Neural progenitor cell (in vitro differentiated cells): ENCODE results near the gene BGN. TPM values are rescaled to one million over a fixed set of nuclear protein-coding genes. Genes with fewer than 3 reads are reported as not detected.

Source experiments
- DNase-seq: peaks from one replicate; pipeline ENCODE4 v3.0.0-alpha.2; 2016; ENCODE audit warnings: low spot score
- H2AFZ ChIP-seq: fragments of 200-600 bp; sonication (generic); replicated peaks from 2 replicates; pipeline ENCODE4 v1.6.1; 2016; ENCODE audit warnings: antibody characterized with exemption
- H3F3A ChIP-seq: fragments of 200-600 bp; sonication (generic); 2 replicates; pipeline ENCODE4 v1.6.1; 2016; ENCODE audit warnings: antibody characterized with exemption, low read depth
- H3K27ac ChIP-seq: fragments of 200-600 bp; sonication (generic); 2 replicates; pipeline ENCODE4 v1.5.1; 2016; ENCODE audit warnings: mild to moderate bottlenecking
- H3K27me3 ChIP-seq: fragments of 200-600 bp; sonication (generic); 2 replicates; pipeline ENCODE4 v1.6.1; 2016; ENCODE audit warnings: mild to moderate bottlenecking, moderate library complexity
- H3K36me3 ChIP-seq: fragments of 200-600 bp; sonication (generic); 2 replicates; pipeline ENCODE4 v1.5.1; 2016
- H3K4me1 ChIP-seq: fragments of 200-600 bp; sonication (generic); 2 replicates; pipeline ENCODE4 v1.6.1; 2016; ENCODE audit warnings: mixed run types
- H3K4me2 ChIP-seq: fragments of 200-600 bp; sonication (generic); 2 replicates; pipeline ENCODE4 v1.6.1; 2016
- H3K4me3 ChIP-seq: fragments of 200-600 bp; sonication (generic); 2 replicates; pipeline ENCODE4 v1.5.1; 2016
- H3K79me2 ChIP-seq: fragments of 200-600 bp; sonication (generic); 2 replicates; pipeline ENCODE4 v1.6.1; 2016; ENCODE audit warnings: low read depth
- H3K9ac ChIP-seq: fragments of 200-600 bp; sonication (generic); 2 replicates; pipeline ENCODE4 v1.6.1; 2016
- H3K9me3 ChIP-seq: fragments of 200-600 bp; sonication (generic); 2 replicates; pipeline ENCODE4 v1.5.1; 2016; ENCODE audit warnings: low read depth
- H4K20me1 ChIP-seq: fragments of 200-600 bp; sonication (generic); 2 replicates; pipeline ENCODE4 v1.6.1; 2016; ENCODE audit warnings: low read depth
- H3K27ac Mint-ChIP-seq: 3 replicates; pipeline ENCODE4 v1.8.0; 2021; ENCODE audit warnings: mixed read lengths
- H3K27me3 Mint-ChIP-seq: 2 replicates; pipeline ENCODE4 v1.8.0; 2022; ENCODE audit warnings: low read depth, mild to moderate bottlenecking, inconsistent platforms, moderate library complexity, mixed read lengths; ENCODE audit not compliant: insufficient read depth
- H3K36me3 Mint-ChIP-seq: 3 replicates; pipeline ENCODE4 v1.8.0; 2021; ENCODE audit warnings: mixed read lengths
- H3K4me1 Mint-ChIP-seq: 3 replicates; pipeline ENCODE4 v1.8.0; 2021; ENCODE audit warnings: mixed read lengths
- H3K4me3 Mint-ChIP-seq: 3 replicates; pipeline ENCODE4 v1.8.0; 2021; ENCODE audit warnings: mild to moderate bottlenecking, moderate library complexity, mixed read lengths
- H3K9me3 Mint-ChIP-seq: 3 replicates; pipeline ENCODE4 v1.8.0; 2020; ENCODE audit warnings: mixed read lengths
- EZH2 ChIP-seq: fragments of 200-600 bp; sonication (generic); IDR thresholded peaks from 2 replicates; pipeline ENCODE4 v1.6.1; 2017; ENCODE audit warnings: antibody characterized with exemption, mild to moderate bottlenecking, moderate library complexity
- EZH2phosphoT487 ChIP-seq: fragments of 200-600 bp; sonication (generic); IDR thresholded peaks from 2 replicates; pipeline ENCODE4 v1.6.1; 2017; ENCODE audit warnings: antibody characterized with exemption
- total RNA-seq: library from RNA; depleted of rRNA; stranded (reverse); fragments of >200 nt; gene quantifications from 2 replicates; pipeline ENCODE4 v1.2.3, GENCODE V29; 2015; ENCODE audit warnings: low replicate concordance
- TF ChIP-seq, protein P1 (sequence below): fragments of 200-600 bp; sonication (generic); IDR thresholded peaks from 2 replicates; pipeline ENCODE4 v1.5.1; 2017; ENCODE audit warnings: antibody characterized with exemption, mild to moderate bottlenecking

BGN gene
- total RNA-seq, 1 donor from 2014 or later, result not detected

GRCh38 chrX:153537526-153538295, 42.9 kb downstream of the BGN start:
- Histone ChIP-seq H3K36me3 (no peaks in the 10 kb centered on the region), H3K27me3 (no peaks in the 10 kb centered on the region), H2AFZ (no peak overlapping the region), H3K27ac (no peak overlapping the region), H4K20me1 (no peaks in the 10 kb centered on the region), H3K79me2 (no peaks in the 10 kb centered on the region), H3K4me1 (no peaks in the 10 kb centered on the region), H3K4me3 (no peak overlapping the region), H3K9ac (no peak overlapping the region), H3K9me3 (no peaks in the 10 kb centered on the region), H3K4me2 (no peak overlapping the region), H3F3A (no peaks in the 10 kb centered on the region)
- H3K9me3 Mint-ChIP-seq, result peaks cover 23% of the 10 kb centered on the region
- TF ChIP-seq, protein P1, sequence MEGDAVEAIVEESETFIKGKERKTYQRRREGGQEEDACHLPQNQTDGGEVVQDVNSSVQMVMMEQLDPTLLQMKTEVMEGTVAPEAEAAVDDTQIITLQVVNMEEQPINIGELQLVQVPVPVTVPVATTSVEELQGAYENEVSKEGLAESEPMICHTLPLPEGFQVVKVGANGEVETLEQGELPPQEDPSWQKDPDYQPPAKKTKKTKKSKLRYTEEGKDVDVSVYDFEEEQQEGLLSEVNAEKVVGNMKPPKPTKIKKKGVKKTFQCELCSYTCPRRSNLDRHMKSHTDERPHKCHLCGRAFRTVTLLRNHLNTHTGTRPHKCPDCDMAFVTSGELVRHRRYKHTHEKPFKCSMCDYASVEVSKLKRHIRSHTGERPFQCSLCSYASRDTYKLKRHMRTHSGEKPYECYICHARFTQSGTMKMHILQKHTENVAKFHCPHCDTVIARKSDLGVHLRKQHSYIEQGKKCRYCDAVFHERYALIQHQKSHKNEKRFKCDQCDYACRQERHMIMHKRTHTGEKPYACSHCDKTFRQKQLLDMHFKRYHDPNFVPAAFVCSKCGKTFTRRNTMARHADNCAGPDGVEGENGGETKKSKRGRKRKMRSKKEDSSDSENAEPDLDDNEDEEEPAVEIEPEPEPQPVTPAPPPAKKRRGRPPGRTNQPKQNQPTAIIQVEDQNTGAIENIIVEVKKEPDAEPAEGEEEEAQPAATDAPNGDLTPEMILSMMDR, result no peak
- TF ChIP-seq EZH2phosphoT487, result no peak
- no peak for TF ChIP-seq EZH2
- no peaks in the 10 kb centered on the region for H3K36me3 Mint-ChIP-seq
- no peak for DNase-seq
- no peak overlapping the region for H3K27ac Mint-ChIP-seq
- H3K27me3 Mint-ChIP-seq, result peaks cover 7% of the 10 kb centered on the region
- H3K4me1 Mint-ChIP-seq, result peaks cover 12% of the 10 kb centered on the region
- no peak overlapping the region for H3K4me3 Mint-ChIP-seq

DNA sequence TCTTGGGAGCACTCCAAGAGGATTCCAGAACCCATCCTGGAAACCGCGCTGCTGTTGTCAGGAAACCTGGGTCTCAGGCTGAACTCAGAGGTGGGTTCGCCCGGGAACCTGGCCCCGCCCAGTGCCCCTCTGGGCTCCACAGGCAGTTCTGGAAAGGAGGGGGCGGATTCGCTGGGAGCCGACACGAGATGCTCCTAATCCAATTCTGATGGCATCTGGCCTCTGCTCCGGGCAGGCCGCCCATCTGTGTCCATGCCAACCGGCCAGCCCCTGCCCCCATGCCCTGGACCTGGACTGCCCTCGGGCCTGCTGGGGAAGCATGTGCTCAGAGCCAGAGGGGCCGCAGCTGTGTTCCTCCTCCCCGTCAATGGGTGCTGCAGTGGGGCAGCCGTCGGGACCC, 43.6 kb downstream of the BGN start:
- H3K4me2 ChIP-seq, result no peak overlapping the region
- H3K27me3 ChIP-seq, result no peaks in the 10 kb centered on the region
- no peaks in the 10 kb centered on the region for H3F3A ChIP-seq
- Mint-ChIP-seq H3K27ac (no peak overlapping the region), H3K9me3 (peaks cover 17% of the 10 kb centered on the region), H3K4me3 (no peak overlapping the region), H3K27me3 (peaks cover 5% of the 10 kb centered on the region), H3K36me3 (no peaks in the 10 kb centered on the region), H3K4me1 (peaks cover 7% of the 10 kb centered on the region)
- DNase-seq, result no peak
- H3K9ac ChIP-seq, result no peak overlapping the region
- no peaks in the 10 kb centered on the region for H3K4me1 ChIP-seq
- no peaks in the 10 kb centered on the region for H3K79me2 ChIP-seq
- H3K27ac ChIP-seq, result no peak overlapping the region
- no peaks in the 10 kb centered on the region for H4K20me1 ChIP-seq
- no peak overlapping the region for H3K4me3 ChIP-seq
- no peaks in the 10 kb centered on the region for H3K9me3 ChIP-seq
- H3K36me3 ChIP-seq, result no peaks in the 10 kb centered on the region
- H2AFZ ChIP-seq, result no peak overlapping the region
- TF ChIP-seq, protein P1, result no peak
- no peak for TF ChIP-seq EZH2
- TF ChIP-seq EZH2phosphoT487, result no peak

DNA sequence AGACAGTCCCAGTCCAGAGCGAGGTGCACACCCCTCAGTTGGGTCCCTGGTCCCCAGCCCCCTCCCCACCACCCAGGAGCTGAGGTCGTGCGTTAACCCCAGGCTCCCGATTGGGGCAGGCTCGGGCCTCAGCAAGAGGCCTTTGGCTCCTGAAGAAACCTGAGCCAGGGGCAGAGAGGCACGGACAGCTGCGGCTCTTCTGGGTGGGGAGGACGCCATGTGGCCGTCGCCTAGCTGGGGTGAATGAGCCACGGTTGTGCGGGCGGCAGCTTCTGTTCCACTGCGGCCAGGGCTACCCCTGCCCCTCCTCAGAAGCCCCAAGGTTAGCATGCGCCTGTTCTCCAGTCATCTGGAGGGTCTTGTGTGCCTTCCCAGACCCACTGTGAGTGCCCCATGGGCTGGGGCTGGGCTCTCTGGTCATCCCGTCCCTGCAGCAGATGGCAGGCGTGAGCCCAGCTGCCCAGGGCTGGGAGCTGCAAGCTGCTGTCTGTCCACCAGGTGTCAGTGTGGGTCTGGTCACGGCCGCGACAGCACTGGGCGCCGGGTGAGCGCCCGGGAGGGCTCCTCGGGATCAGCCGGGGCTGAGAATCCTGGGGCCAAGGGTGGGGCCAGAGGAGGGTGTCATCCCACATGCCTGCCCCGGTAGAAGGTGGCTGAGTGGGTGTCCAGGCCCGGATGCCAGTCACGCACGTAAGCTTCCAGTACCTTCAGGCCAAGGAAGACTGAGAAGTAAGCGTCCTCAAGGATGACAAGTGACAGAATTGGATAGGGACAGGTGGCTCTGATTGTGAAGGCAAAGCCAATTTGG, 44.6 kb downstream of the BGN start:
- Mint-ChIP-seq H3K4me1 (peaks cover 7% of the 10 kb centered on the region), H3K36me3 (no peaks in the 10 kb centered on the region), H3K27ac (no peak overlapping the region), H3K9me3 (peaks cover 15% of the 10 kb centered on the region), H3K27me3 (peaks cover 5% of the 10 kb centered on the region), H3K4me3 (no peak overlapping the region)
- Histone ChIP-seq H3K4me2 (no peak overlapping the region), H3K27ac (no peak overlapping the region), H3K9ac (no peak overlapping the region), H2AFZ (no peak overlapping the region), H3K9me3 (no peaks in the 10 kb centered on the region), H3K27me3 (no peaks in the 10 kb centered on the region), H3K79me2 (no peaks in the 10 kb centered on the region), H4K20me1 (no peaks in the 10 kb centered on the region), H3K4me1 (no peaks in the 10 kb centered on the region), H3F3A (no peaks in the 10 kb centered on the region), H3K36me3 (no peaks in the 10 kb centered on the region), H3K4me3 (no peak overlapping the region)
- TF ChIP-seq EZH2, result no peak
- TF ChIP-seq, protein P1, result peak; percentile 74
- peak; percentile 81 for DNase-seq
